T-cell (primary cell): ENCODE data around the gene TMEM139. TPM values are rescaled to one million over a fixed set of nuclear protein-coding genes. Genes with fewer than 3 reads are reported as not detected.

Source experiments
- ATAC-seq, 4 experiments: fragments of 200-7000 bp in 3 of 4; fragments of 150-1000 bp in 1 of 4; cut with Tn5 transposase; replicated peaks in 1 of 4; 1 replicate in 3 of 4; 2 replicates in 1 of 4; pipeline ENCODE4 v1.10.0; 2021; ENCODE audit warnings: moderate library complexity in 3 of 4, mild to moderate bottlenecking in 2 of 4, moderate number of reproducible peaks in 1 of 4
- CTCF ChIA-PET, 2 donors: fragments of 300-600 bp; sonication (Branson Sonifier 250); formaldehyde crosslinking; loops; one replicate each; lab custom pipeline; 2022; ENCODE audit warnings: antibody characterized with exemption in 2 of 2; lab: Charles Lee
- POLR2A ChIA-PET, 2 donors: fragments of 300-600 bp; sonication (Branson Sonifier 250); formaldehyde crosslinking; loops; one replicate each; lab custom pipeline; 2022; ENCODE audit warnings: antibody characterized with exemption in 2 of 2; lab: Charles Lee
- DNase-seq, 35 experiments: peaks; one replicate each; pipeline versions ENCODE4 v3.0.0 to v3.0.0-alpha.2; 2013 to 2023
- H3K27ac ChIP-seq: one replicate; pipeline ENCODE4 v1.5.1; 2013; ENCODE audit warnings: low read length
- H3K27me3 ChIP-seq, 2 experiments: replicated peaks in 1 of 2; 1 replicate in 1 of 2; 2 replicates in 1 of 2; pipeline versions ENCODE4 v1.6.1 to v1.7.0; 2013; ENCODE audit warnings: low read length in 1 of 2, mixed read lengths in 1 of 2; ENCODE audit not compliant: control insufficient read depth in 2 of 2, insufficient read depth in 2 of 2; ENCODE audit errors: extremely low read depth in 1 of 2
- H3K36me3 ChIP-seq, 2 donors: 1 replicate in 1 of 2; 2 replicates in 1 of 2; pipeline versions ENCODE4 v1.6.1 to v1.7.0; 2013; ENCODE audit warnings: low read length in 1 of 2; ENCODE audit not compliant: control insufficient read depth in 2 of 2, insufficient read depth in 1 of 2; ENCODE audit errors: extremely low read depth in 1 of 2
- H3K4me1 ChIP-seq, 2 experiments: 1 replicate in 1 of 2; 2 replicates in 1 of 2; pipeline versions ENCODE4 v1.6.1 to v1.7.0; 2013; ENCODE audit warnings: low read length in 2 of 2, mixed read lengths in 1 of 2; ENCODE audit not compliant: insufficient read depth in 2 of 2, control insufficient read depth in 1 of 2; ENCODE audit errors: extremely low read depth in 1 of 2
- H3K4me3 ChIP-seq, 2 donors: 1 replicate in 1 of 2; 2 replicates in 1 of 2; pipeline versions ENCODE4 v1.5.1 to v1.7.0; 2013; ENCODE audit warnings: mild to moderate bottlenecking in 2 of 2, low read length in 1 of 2, moderate library complexity in 1 of 2; ENCODE audit not compliant: control insufficient read depth in 1 of 2; ENCODE audit errors: extremely low read depth in 1 of 2
- H3K9me3 ChIP-seq: 2 replicates; pipeline ENCODE4 v1.7.0; 2013
- H3K27ac Mint-ChIP-seq, 2 donors: one replicate each; pipeline ENCODE4 v1.8.0; 2020 to 2021; ENCODE audit warnings: mild to moderate bottlenecking in 2 of 2, mixed read lengths in 2 of 2
- H3K27me3 Mint-ChIP-seq, 2 donors: one replicate each; pipeline ENCODE4 v1.8.0; 2021 to 2022; ENCODE audit warnings: mixed read lengths in 2 of 2
- H3K36me3 Mint-ChIP-seq: one replicate; pipeline ENCODE4 v1.8.0; 2021; ENCODE audit warnings: mixed read lengths
- H3K4me1 Mint-ChIP-seq, 3 donors: one replicate each; pipeline ENCODE4 v1.8.0; 2020 to 2022; ENCODE audit warnings: mixed read lengths in 3 of 3, mild to moderate bottlenecking in 1 of 3
- H3K4me3 Mint-ChIP-seq, 3 donors: one replicate each; pipeline ENCODE4 v1.8.0; 2020 to 2022; ENCODE audit warnings: mild to moderate bottlenecking in 3 of 3, mixed read lengths in 3 of 3, moderate library complexity in 3 of 3
- H3K9me3 Mint-ChIP-seq, 3 donors: one replicate each; pipeline ENCODE4 v1.8.0; 2020 to 2022; ENCODE audit warnings: mixed read lengths in 3 of 3
- WGBS: methylation state at CpG from one replicate; pipeline ENCODE4 v1.1.5; 2013; ENCODE audit warnings: missing lambda C conversion rate; ENCODE audit not compliant: insufficient coverage; 5-methylcytosine and 5-hydroxymethylcytosine counted together
- total RNA-seq, 35 experiments: library from RNA in 6 of 35; stranded (reverse) in 6 of 35; fragments of 120-200 nt in 1 of 35; gene quantifications; one replicate each; pipeline versions ENCODE4 v1.2.1 to v1.2.4 and lab custom pipeline; 2013 to 2026

TMEM139 gene
- total RNA-seq, 5 donors from 2014 or later (not counting 1 experiment from before 2014, with no cell fraction given): 0.66 to 1.6 (median 1.2) TPM; not detected in 1

- H3K27ac Mint-ChIP-seq: peak overlapping the region; percentile 47 to 53
- H3K27me3 ChIP-seq: no peaks in the 10 kb centered on the region
- ATAC-seq (no peak), DNase-seq (no peak)
- ChIA-PET POLR2A (no interaction called here), CTCF (interaction anchor here (0.9 to 1.7 kb wide), 2 partner anchors 46 kb away, joined by 3 to 6 read pairs; no protein-coding TSS in a partner anchor)
- peaks cover 13 to 38% of the 10 kb centered on the region in 2 experiments for H3K4me1 ChIP-seq
- H3K4me1 Mint-ChIP-seq: peaks cover 54 to 63% (median 58%) of the 10 kb centered on the region in 3 donors
- H3K27ac ChIP-seq: no peak overlapping the region
- WGBS: 84% methylated on average over 3 of the region's 6 CpGs
- no peak overlapping the region for H3K4me3 ChIP-seq
- no peaks in the 10 kb centered on the region for H3K27me3 Mint-ChIP-seq
- H3K36me3 Mint-ChIP-seq: peaks cover 6% of the 10 kb centered on the region
- peaks cover 0 to 4% of the 10 kb centered on the region in 2 donors for H3K36me3 ChIP-seq
- peak overlapping the region in 2 of 3 donors; percentile 17 to 97 for H3K4me3 Mint-ChIP-seq
- no peaks in the 10 kb centered on the region for H3K9me3 Mint-ChIP-seq
- no peaks in the 10 kb centered on the region for H3K9me3 ChIP-seq
Measured at GRCh38 chr7:143286522-143286890, 1.7 kb downstream of the TMEM139 start.

GRCh38 chr7:143287339-143287934, 2.7 kb downstream of the TMEM139 start:
- Mint-ChIP-seq H3K4me1 (peaks cover 56 to 66% (median 58%) of the 10 kb centered on the region in 3 donors), H3K27ac (peak overlapping the region; percentile 93 to 94), H3K27me3 (no peaks in the 10 kb centered on the region), H3K4me3 (peak overlapping the region; percentile 96 to 97 (median 97)), H3K36me3 (peaks cover 13% of the 10 kb centered on the region), H3K9me3 (no peaks in the 10 kb centered on the region)
- Histone ChIP-seq H3K4me3 (peak overlapping the region in 1 of 2 donors; percentile 96), H3K27me3 (no peaks in the 10 kb centered on the region), H3K9me3 (no peaks in the 10 kb centered on the region), H3K36me3 (peaks cover 5 to 13% of the 10 kb centered on the region in 2 donors), H3K4me1 (peaks cover 13 to 38% of the 10 kb centered on the region in 2 experiments), H3K27ac (peak overlapping the region; percentile 81)
- DNase-seq: no peak
- POLR2A ChIA-PET: interaction anchor here in 1 of 2 donors (0.6 kb wide), 1 partner anchor 24 kb away, joined by 4 read pairs; the partner anchor contains the start of gene GSTK1
- CTCF ChIA-PET: interaction anchor here (0.6 to 1.3 kb wide), 13 partner anchors 11 to 122 kb away, joined by 3 to 14 read pairs (median 4); partner anchors contain the start of gene EPHA1 (in 1 of the 2)
- 68% methylated on average over 8 of the region's 17 CpGs for WGBS
- no peak for ATAC-seq

- H3K4me3 Mint-ChIP-seq: peak within 1 kb of the TSS; percentile 96 to 97 (median 97)
- Histone ChIP-seq H3K36me3 (peaks cover 7 to 20% of the 10 kb centered on the region in 2 donors), H3K4me1 (peaks cover 13 to 37% of the 10 kb centered on the region in 2 experiments), H3K27ac (peak within 1 kb of the TSS; percentile 81), H3K9me3 (no peaks in the 10 kb centered on the region), H3K27me3 (no peaks in the 10 kb centered on the region), H3K4me3 (peak within 1 kb of the TSS; percentile 82 to 96)
- WGBS: 4% methylated on average over 71 of the region's 84 CpGs
- H3K4me1 Mint-ChIP-seq: peaks cover 55 to 66% (median 58%) of the 10 kb centered on the region in 3 donors
- peaks cover 14% of the 10 kb centered on the region for H3K36me3 Mint-ChIP-seq
- DNase-seq (peak; percentile 96 to 100 (median 98)), ATAC-seq (peak; percentile 93 to 96 (median 93))
- POLR2A ChIA-PET: interaction anchor here in 1 of 2 donors (0.6 kb wide), 1 partner anchor 25 kb away, joined by 4 read pairs; the partner anchor contains the start of gene GSTK1
- CTCF ChIA-PET: interaction anchor here (0.6 to 1.3 kb wide), 20 partner anchors 10 to 1633 kb away, joined by 3 to 14 read pairs (median 4); partner anchors contain the start of gene EPHA1 (in 1 of the 2)
- no peaks in the 10 kb centered on the region for H3K27me3 Mint-ChIP-seq
- peak within 1 kb of the TSS; percentile 93 to 94 for H3K27ac Mint-ChIP-seq
- no peaks in the 10 kb centered on the region for H3K9me3 Mint-ChIP-seq
Measured at GRCh38 chr7:143287935-143288826, 3.4 kb downstream of the TMEM139 start, which contains the start of gene CASP2. CASP2 (plus strand) TSS chr7:143288351; CDS start chr7:143288456, 105 bp downstream.

- peak overlapping the region; percentile 82 to 96 for H3K4me3 ChIP-seq
- ChIA-PET POLR2A (no interaction called here), CTCF (interaction anchor here (1.1 to 1.3 kb wide), 2 partner anchors 10 to 30 kb away, joined by 3 to 12 read pairs (median 4); no protein-coding TSS in a partner anchor)
- H3K4me3 Mint-ChIP-seq: peak overlapping the region; percentile 96 to 97 (median 97)
- H3K36me3 Mint-ChIP-seq: peaks cover 20% of the 10 kb centered on the region
- peaks cover 7 to 27% of the 10 kb centered on the region in 2 donors for H3K36me3 ChIP-seq
- H3K27ac Mint-ChIP-seq: peak overlapping the region; percentile 91 to 92
- no peaks in the 10 kb centered on the region for H3K27me3 Mint-ChIP-seq
- no peaks in the 10 kb centered on the region for H3K27me3 ChIP-seq
- H3K9me3 Mint-ChIP-seq: no peaks in the 10 kb centered on the region
- 0% methylated on average over 5 of the region's 11 CpGs for whole genome bisulfite sequencing
- no peak for ATAC-seq
- H3K4me1 Mint-ChIP-seq: peaks cover 48 to 62% (median 55%) of the 10 kb centered on the region in 3 donors
- no peak for DNase-seq
- peaks cover 12 to 30% of the 10 kb centered on the region in 2 experiments for H3K4me1 ChIP-seq
- H3K27ac ChIP-seq: peak overlapping the region; percentile 64
- H3K9me3 ChIP-seq: no peaks in the 10 kb centered on the region
Measured at GRCh38 chr7:143288836-143289235, 4.1 kb downstream of the TMEM139 start.

- WGBS: 13% methylated on average over 4 of the region's 6 CpGs
- Mint-ChIP-seq H3K4me1 (peaks cover 43 to 62% (median 55%) of the 10 kb centered on the region in 3 donors), H3K36me3 (peaks cover 26% of the 10 kb centered on the region), H3K27me3 (no peaks in the 10 kb centered on the region), H3K27ac (peak overlapping the region; percentile 91 to 92), H3K9me3 (no peaks in the 10 kb centered on the region), H3K4me3 (peak overlapping the region; percentile 96 to 97 (median 97))
- CTCF ChIA-PET: interaction anchor here (0.6 to 5.3 kb wide), 9 partner anchors 10 to 54 kb away, joined by 3 to 26 read pairs (median 5); no protein-coding TSS in a partner anchor
- Histone ChIP-seq H3K27me3 (no peaks in the 10 kb centered on the region), H3K9me3 (no peaks in the 10 kb centered on the region), H3K36me3 (peaks cover 7 to 33% of the 10 kb centered on the region in 2 donors), H3K4me1 (peaks cover 12 to 27% of the 10 kb centered on the region in 2 experiments), H3K4me3 (peak overlapping the region; percentile 82 to 96), H3K27ac (no peak overlapping the region)
- ATAC-seq (no peak), DNase-seq (no peak)
- POLR2A ChIA-PET: no interaction called here
Measured at GRCh38 chr7:143289421-143289820, 4.7 kb downstream of the TMEM139 start.
